ENCODE measurements around the gene EGLN2.

EGLN2 gene

DNA sequence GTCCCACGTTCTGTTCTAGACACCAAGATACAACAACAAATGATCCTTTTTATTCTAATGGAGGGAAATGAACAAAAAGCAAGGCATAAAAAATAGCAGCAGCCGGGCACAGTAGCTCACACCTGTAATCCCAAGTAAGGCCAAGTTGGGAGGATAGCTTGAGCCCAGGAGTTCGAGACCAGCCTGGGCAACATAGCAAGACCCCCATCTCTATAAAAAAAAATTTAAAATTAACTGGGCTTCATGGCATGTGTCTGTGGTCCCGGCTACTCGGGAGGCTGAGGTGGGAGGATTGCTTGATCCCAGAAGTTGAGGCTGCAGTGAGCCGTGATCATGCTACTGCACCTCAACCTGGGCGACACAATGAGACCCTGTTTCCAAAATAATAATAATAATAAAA, 22.6 kb upstream of the EGLN2 start:
- no peak for DNase-seq (ENCODE audit: low read depth, low spot score)
- ChIA-PET POLR2A (no interaction called here), CTCF (interaction anchor here (1.2 kb wide), 1 partner anchor 10 kb away, joined by 4 read pairs; no protein-coding TSS in a partner anchor)
- no peak overlapping the region for H3K4me3 ChIP-seq (ENCODE audit: low read depth, low read length)
- no peak for TF ChIP-seq CTCF (IDR thresholded peaks at IDR 0.05; ENCODE audit: insufficient read depth, low read length, missing control alignments)

GRCh38 chr19:40776932-40777644, 21.9 kb upstream of the EGLN2 start:
- POLR2A ChIA-PET, result interaction anchor here (0.9 to 1.6 kb wide), 7 partner anchors 18 to 61 kb away, joined by 3 to 10 read pairs (median 4); partner anchors contain the start of genes COQ8B and ITPKC
- CTCF ChIA-PET, result interaction anchor here (1.2 to 3.8 kb wide), 5 partner anchors 9 to 43 kb away, joined by 3 to 23 read pairs (median 4); partner anchors contain the start of gene EGLN2
- peak overlapping the region; percentile 57 for H3K4me3 ChIP-seq (ENCODE audit: low read depth, low read length)
- peak; percentile 42 for DNase-seq (ENCODE audit: low read depth, low spot score)
- no peak for TF ChIP-seq CTCF (IDR thresholded peaks at IDR 0.05; ENCODE audit: insufficient read depth, low read length, missing control alignments)

DNA sequence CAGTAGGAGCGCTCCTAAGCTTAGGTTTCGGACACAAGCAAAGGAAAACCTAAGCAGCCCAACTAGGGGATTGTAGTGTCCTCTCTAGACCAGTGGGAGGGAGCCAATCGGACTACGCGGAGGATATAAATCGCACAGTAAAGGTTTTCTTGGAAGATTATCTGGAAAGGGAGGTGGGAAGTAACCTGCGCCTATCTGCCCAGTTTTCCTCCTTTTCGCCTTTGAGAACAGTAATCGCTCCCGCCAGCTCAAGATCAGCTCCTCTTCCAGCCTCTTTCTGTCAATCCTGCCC, 21.4 kb upstream of the EGLN2 start:
- peak overlapping the region; percentile 57 for H3K4me3 ChIP-seq (ENCODE audit: low read depth, low read length)
- CTCF ChIA-PET, result interaction anchor here (1.2 to 3.8 kb wide), 6 partner anchors 9 to 43 kb away, joined by 3 to 23 read pairs (median 6); partner anchors contain the start of gene EGLN2
- no peak for DNase-seq (ENCODE audit: low read depth, low spot score)
- POLR2A ChIA-PET, result interaction anchor here (0.6 to 1.9 kb wide), 10 partner anchors 17 to 78 kb away, joined by 3 to 10 read pairs (median 4); partner anchors contain the start of genes ACTMAP, COQ8B, ITPKC and SNRPA
- TF ChIP-seq CTCF (IDR thresholded peaks at IDR 0.05; ENCODE audit: insufficient read depth, low read length, missing control alignments), result no peak

- ChIA-PET POLR2A (interaction anchor here (0.6 to 2.1 kb wide), 14 partner anchors 9 to 335 kb away, joined by 3 to 11 read pairs (median 4); partner anchors contain the start of genes ACTMAP, COQ8B, EGLN2 and ITPKC), CTCF (interaction anchor here (0.8 to 3.8 kb wide), 8 partner anchors 14 to 366 kb away, joined by 3 to 23 read pairs (median 4); partner anchors contain the start of gene EGLN2)
- DNase-seq (ENCODE audit: low read depth, low spot score), result peak; percentile 96
- TF ChIP-seq CTCF (IDR thresholded peaks at IDR 0.05; ENCODE audit: insufficient read depth, low read length, missing control alignments), result no peak
- peak within 1 kb of the TSS; percentile 74 for H3K4me3 ChIP-seq (ENCODE audit: low read depth, low read length)
These were observed 20.9 kb upstream of the EGLN2 start, which contains the start of gene RAB4B for GRCh38 chr19:40777937-40778705. Gene RAB4B (plus strand): TSS chr19:40778247. CDS start chr19:40778376, 129 bp downstream.

- ChIA-PET CTCF (interaction anchor here (0.8 to 3.8 kb wide), 6 partner anchors 13 to 365 kb away, joined by 3 to 23 read pairs (median 6); partner anchors contain the start of gene EGLN2), POLR2A (interaction anchor here (0.6 to 2.1 kb wide), 9 partner anchors 8 to 336 kb away, joined by 3 to 11 read pairs (median 5); partner anchors contain the start of genes ACTMAP, COQ8B, EGLN2 and ITPKC)
- no peak for DNase-seq (ENCODE audit: low read depth, low spot score)
- TF ChIP-seq CTCF (IDR thresholded peaks at IDR 0.05; ENCODE audit: insufficient read depth, low read length, missing control alignments), result no peak
- peak overlapping the region; percentile 74 for H3K4me3 ChIP-seq (ENCODE audit: low read depth, low read length)
These were observed 20.2 kb upstream of the EGLN2 start for GRCh38 chr19:40778706-40779284.
